KBM-7 (cell line): ENCODE measurements around the gene TADA1.
"Not testable (repeated sequence)": the region's sequence is repeated elsewhere in the genome, so short reads cannot be mapped to it uniquely, and the experiment has no call there.

Experiments
- DNase-seq: peaks from one replicate; pipeline ENCODE4 v3.0.0-alpha.2; 2015
- in situ Hi-C: fragments of 300-500 bp; cut with MboI; formaldehyde crosslinking; loops from 2 replicates; pipeline ENCODE4 v1.14.3; 2020; ENCODE audit warnings: low sequenced_read_pairs, low pct_unique_long_range_greater_than_20kb, mixed read lengths

Gene TADA1

DNA sequence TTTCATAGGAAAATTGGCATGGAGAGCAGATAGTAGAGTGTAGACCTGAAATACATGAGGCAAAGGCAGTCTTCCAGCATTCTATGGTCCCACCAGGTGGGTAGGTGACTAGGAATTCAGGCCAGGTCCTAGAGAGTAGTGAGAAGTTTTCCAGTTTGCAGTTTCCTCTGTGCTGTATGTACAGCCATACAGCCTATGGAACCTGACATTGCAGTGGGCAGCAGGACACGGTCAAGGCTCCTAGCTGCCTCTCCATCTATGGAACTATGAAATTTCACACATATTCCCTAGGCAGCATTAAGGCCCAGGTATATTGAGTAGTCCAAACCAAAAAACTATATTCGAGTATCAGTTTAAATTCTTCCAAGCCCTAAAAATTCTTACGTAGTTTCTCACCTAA is 20.5 kb downstream of the TADA1 start:
- in situ Hi-C loops, result no loop called here
- DNase-seq, result no peak

DNA sequence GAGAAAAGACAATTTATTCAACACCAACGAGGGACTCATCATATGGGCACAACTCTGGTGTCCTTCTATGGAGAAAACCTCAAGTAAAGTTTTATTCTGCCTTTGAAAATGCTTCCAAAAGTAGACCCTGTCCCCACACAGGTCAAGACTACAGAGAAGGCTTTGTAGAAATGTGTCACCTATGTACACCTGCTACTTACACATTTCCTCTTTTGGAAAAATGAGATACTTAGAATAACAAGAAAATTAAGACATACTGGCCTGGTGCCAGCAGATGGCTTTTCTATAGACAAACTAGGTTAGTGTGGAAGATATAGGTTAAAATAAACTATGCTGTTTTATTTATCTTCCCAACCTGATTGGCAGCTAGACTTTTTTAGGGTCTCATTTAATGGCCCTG is 23.1 kb downstream of the TADA1 start:
- DNase-seq, result no peak
- in situ Hi-C loops, result no loop called here

DNA sequence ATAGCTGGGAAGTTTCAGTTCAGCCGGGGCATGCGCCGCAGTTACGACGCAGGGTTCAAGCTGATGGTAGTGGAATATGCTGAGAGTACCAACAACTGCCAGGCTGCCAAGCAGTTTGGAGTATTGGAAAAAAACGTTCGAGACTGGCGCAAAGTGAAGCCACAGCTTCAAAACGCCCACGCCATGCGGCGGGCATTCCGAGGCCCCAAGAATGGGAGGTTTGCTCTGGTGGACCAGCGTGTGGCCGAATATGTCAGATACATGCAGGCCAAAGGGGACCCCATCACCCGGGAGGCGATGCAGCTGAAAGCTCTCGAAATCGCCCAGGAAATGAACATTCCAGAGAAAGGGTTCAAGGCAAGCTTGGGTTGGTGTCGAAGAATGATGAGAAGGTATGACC is 26.9 kb downstream of the TADA1 start:
- in situ Hi-C loops, result no loop called here

DNA sequence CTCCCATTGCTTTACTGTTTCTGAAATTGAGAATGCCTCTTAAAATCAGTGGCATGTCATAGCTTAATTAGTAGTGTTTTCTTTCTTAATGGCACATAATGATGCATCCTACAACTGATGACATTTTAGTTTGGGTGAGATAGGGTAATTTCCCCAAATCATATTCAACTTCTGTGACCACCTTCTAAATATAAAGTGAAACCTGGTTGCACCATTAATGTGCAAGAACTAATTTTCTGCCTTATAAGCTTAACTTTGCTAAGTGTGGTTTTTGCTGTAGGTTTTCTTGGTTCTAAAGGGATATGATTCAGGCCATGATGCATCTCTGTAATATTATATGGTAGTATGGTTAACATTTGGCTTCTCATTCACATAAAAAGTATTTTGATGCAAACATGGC is 27.9 kb downstream of the TADA1 start:
- in situ Hi-C loops, result no loop called here
- no peak for DNase-seq

More for the DNA sequence above, 26.9 kb downstream of the TADA1 start:
- DNase-seq, result no peak

DNA sequence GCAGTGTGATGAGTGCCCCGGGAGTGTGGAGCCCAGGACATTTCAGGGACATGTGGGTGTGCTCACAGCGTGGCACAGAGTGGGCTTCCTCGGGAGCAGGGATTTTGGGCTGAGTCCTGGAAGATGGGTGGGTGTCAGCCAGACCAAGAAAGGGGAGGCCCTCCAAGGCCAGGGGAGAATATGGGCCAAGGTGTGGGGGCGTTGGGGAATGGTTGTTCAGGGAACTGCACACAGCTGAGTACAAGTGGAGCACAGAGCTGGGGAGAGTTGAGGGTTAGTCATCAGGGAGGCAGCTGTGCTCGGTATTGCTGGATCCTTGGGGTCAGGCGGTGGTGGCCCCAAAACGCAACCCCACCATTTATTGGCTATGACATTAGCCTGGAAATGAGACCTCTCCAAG is 31.3 kb downstream of the TADA1 start:
- no peak for DNase-seq
- in situ Hi-C loops, result no loop called here

DNA sequence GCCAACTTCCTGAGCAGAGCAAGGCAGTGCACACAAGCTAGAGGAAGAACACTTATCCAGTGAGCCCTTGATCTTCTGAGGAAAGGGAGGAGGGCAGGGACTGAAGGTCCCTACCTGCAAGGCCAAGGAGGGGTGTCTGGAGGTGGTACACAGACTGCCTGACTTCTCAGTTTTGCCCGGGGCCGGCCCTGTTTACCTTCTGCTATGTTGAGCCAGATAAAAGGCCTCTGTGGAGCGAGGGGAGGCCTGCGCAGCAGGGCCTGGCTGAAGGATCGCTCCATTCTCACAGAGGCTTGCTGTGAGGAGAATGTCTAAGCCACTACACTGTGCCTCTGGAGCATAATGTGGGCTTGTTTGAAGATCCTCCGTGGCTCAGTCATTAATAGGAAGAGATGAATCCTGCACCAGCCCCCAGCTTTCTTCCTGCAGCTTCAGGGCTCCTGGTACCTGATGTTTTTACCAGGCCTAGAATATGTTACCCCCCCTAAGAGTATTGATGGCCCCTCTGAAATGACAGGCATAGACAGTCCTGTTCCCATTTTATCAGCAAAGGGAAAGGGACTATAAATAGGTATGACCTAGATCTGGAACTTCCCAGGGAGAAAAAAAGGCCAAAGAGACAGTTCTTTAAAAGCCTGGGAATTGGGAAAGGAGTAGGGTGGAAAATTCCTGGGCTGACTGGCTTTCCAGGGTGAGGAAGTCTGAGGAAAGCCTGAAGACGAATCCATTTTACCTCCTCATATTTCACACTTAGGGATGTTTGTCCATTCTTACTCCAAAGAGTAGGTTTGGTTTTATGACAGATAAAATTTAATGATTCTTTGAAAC is 32.1 kb downstream of the TADA1 start:
- no peak for DNase-seq
- in situ Hi-C loops, result no loop called here

DNA sequence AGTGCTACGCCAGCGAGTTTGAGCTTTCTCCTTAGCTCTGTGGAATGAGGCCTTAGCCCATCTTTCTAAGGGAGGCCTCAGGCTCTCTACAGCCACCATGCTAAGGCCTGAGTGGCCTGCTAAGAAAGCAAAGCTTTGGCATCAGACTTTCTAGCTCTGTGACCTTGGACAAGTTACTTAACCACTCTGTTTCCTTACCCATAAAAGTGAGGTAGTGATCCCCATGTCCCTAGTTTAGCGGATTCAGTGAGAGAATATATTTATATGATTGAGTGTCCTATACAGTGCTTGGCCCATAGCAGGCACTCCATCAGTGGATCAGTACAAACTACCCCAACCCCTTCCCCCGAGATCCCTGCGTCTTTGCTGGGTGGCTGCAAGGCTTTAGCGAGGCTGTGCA is 32.7 kb downstream of the TADA1 start:
- in situ Hi-C loops, result no loop called here
- DNase-seq, result no peak

DNA sequence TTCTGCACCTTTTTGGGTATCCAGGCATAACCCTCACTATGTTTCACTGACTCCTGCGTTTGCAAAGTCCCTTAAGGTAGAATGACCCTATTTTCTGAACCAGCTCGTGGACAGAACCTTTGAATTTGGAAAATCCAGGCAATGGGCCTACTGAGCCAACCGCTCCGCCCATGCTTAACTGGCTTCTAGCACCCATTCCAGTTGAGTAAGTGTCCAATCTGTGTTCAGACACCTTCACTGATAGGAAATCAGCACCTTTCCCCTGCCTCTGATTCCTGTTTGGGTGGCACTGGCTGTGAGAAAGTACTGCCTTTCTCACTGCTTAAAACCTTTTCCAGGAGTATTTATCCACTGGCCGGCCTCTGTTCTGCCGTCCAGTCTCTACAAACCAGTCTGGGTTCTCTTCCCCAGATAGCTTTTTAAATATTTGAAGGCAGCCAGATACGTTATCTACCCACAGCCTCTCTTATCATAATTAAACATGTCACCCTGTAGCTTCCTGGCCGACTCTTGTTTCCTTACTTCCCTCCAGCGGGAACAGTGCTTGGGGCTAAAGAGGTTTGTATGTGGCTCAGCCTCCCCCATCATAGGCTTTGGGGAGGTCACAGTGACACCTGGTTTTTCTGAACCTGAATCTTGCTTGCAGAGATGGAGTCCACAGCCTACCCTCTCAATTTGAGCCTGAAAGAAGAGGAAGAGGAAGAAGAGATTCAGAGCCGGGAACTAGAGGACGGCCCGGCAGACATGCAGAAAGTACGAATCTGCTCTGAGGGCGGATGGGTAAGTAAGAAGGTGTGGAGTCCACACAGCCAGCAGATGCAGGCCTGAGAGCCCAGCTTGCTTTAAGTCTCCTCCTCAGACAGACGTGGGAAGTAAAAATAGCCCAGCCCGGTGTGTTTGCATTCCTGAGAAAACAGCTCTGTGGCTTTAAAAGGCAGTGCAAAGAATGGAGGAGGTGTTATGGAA is 35.5 kb downstream of the TADA1 start:
- in situ Hi-C loops, result no loop called here
- DNase-seq, result peak; percentile 64

DNA sequence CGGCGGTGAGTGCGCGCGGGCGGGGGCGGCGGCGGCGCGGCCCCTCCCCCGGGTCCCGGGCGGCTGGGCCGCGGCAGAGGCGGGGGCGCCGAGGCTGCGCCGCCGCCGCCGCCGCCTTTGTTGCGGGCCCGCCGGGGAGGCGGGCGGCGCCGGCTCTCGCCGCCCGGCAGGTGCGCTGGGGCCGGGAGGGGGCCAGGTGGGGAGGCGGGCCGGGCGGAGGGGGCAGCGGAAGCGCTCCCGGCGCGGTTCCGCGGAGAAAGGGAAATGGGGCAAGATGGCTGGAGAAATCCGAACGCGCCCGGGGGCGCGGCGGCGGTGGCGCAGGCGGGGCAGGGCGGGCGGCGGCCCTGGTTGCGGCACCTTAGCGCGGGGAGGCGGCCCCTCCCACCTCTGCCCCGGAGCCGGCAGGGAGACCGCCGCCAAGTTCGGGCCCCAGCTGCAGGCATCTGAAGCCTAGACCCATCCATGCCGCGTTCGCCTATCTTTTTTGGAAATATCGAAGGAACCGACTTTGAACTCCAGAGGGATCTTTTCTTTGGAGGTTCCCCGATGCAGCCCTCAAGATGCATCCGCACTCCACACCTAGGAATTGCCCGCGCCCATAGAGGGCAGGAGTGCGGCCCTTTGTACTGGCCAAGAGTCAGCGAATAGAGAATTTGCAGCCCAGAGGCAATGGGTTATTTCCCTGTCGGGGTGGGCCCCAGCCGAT is 36.3 kb downstream of the TADA1 start:
- DNase-seq, result peak; percentile 48
- in situ Hi-C loops, result no loop called here

DNA sequence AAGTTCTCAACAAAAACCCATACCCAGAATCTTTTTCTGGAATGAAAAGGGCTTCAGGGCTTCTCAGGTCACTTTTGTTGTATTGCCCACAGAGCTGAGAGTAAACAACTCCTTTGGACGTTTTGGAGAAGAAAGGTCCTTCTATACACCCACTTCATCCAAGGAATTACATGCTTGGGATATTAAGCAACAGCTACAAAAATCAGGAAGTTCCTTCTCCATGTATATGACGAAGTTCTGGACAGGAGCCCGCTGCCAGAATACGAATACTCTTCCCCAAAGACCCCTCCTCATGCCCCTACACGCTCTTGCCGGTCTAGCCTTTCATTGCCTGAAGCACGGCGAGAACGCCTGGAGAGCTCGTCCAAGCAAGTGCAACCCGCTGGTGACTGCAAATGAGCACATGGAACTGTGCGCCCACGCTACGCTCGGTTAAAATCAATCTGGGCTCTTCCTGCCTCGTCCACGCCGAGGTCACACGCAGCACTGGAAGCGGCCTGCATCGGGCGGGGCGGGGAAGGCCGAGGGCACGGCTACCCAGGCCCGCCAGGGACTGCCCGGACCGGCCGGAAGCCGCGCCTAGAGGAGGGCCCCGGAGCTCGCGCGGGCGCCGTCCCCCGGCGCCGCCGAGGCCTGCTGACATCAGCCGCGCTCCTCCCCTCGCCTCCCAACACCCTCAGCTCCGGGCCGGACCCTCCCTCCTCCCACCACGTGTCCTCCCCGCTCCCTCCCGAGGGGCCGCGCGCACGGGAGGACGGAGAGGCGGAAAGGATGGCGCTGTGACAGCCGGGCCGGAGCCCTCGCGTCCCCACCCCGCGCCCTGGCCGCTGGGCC is 37.1 kb downstream of the TADA1 start, which contains the start of gene POGK:
Gene POGK, plus strand, starts transcription at position 710 of the 834 bp plus-strand sequence. CDS start 1,482 bp downstream, outside the sequence.
- peak; percentile 90 for DNase-seq
- in situ Hi-C loops, result no loop called here

DNA sequence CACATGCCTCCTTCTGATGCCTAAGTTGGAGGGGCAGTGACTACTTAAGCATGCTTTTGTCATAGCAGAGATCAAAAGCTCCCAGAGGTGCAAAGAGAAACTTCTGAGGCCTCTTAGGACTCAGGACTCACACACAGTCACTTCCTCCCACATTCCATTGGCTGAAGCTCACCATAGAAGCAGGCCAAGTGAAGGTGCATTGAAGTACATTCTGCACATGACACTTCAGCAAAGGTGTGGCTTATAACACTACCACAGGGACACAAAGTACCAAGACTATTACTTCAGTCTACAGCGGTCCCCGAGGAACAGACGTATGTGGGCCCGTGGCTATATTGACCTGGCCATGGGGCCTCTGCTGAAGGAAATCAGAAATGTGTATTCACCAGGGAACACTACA is 39.3 kb downstream of the TADA1 start:
- DNase-seq, result no peak
- in situ Hi-C loops, result no loop called here

DNA sequence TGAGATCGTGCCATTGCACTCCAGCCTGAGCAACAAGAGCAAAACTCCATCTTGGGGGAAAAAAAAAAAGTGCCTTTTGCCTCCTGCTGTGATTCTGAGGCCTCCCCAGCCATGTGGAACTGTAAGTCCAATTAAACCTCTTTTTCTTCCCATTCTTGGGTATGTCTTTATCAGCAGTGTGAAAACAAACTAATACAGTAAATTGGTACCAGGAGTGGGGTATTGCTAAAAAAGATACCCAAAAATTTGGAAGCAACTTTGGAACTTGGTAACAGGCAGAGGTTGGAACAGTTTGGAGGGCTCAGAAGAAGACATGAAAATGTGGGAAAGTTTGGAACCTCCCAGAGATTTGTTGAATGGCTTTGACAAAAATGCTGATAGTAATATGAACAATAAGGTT is 46.3 kb downstream of the TADA1 start:
- DNase-seq, in situ Hi-C loops: not testable (repeated sequence)

DNA sequence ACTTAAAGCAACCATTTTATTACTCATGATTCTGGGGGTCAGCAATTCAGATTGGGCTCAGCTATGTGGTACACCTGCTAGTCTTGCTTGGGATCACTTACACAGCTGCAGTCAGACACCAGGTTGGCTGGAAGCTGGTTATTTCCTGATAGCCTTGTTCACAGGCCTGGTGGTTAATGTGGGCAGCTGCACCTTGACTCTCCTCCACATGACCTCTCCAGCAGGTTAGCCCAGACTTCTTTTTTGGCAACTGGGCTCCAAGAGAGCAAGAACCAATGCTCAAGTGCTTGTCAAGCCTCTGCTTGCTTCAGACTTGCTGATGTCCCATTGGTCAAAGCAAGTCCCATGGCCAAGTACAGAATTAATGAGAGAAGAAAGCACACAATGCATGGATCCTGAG is 48.6 kb downstream of the TADA1 start:
- in situ Hi-C loops, result no loop called here
- no peak for DNase-seq

DNA sequence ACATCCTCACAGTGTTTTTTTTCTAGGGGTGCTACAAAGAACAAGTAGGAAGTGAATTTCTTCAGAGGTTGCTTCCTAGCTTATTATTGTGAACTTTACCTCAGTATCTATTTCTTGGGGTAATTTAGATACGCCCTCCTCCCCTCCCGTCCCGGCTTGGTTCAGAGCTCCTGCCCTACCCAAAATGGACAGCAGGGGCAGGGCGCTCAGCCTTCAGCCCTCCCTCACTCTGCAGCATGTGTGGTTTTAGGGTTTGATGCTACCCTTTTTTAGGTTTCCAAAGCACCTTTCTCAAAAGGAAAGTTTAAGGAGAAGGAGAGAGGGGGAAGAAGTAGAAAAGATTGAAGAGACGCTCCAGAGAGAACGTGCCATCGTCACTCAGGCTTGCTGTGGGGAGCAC is 53.7 kb downstream of the TADA1 start:
- in situ Hi-C loops, result no loop called here
- DNase-seq, result peak; percentile 12

DNA sequence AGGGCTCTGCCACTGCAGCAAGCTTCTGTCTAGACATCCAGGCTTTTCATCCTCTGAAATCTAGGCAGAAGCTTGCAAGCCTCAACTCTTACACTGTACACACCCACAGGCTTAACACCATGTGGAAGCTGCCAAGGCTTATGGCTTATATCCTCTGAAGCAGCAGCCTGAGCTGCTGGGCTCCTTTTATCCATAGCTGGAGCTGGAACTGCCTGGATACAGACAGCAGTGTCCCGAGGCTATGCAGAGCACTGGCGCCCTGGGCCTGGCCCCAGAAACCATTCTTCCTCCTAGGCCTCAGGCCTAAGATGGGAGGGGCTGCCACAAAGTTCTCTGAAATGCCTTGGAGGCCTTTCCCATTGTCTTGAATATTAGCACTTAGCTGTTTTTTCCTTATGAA is 56.1 kb downstream of the TADA1 start:
- in situ Hi-C loops, result no loop called here

DNA sequence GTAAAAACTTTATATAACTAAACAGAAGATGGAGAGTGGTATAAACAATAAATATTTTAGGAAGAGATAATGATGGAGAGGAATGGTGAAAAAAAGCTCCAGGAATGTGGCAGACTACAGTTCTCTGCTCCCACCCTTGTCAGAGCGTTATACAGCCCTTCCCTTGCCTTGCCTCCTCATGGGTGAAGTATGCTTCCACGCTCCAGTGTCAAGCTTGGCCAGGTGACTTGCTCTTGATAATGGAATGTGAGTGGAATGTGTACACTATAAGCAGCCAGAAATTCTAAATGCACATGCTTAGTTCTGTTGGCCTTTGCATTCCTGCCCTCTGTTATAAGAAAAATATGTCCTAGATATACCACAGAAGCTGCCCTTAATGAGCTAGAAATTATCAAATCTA is 61.5 kb downstream of the TADA1 start:
- in situ Hi-C loops, result no loop called here
- no peak for DNase-seq

More for the DNA sequence above, 56.1 kb downstream of the TADA1 start:
- no peak for DNase-seq

DNA sequence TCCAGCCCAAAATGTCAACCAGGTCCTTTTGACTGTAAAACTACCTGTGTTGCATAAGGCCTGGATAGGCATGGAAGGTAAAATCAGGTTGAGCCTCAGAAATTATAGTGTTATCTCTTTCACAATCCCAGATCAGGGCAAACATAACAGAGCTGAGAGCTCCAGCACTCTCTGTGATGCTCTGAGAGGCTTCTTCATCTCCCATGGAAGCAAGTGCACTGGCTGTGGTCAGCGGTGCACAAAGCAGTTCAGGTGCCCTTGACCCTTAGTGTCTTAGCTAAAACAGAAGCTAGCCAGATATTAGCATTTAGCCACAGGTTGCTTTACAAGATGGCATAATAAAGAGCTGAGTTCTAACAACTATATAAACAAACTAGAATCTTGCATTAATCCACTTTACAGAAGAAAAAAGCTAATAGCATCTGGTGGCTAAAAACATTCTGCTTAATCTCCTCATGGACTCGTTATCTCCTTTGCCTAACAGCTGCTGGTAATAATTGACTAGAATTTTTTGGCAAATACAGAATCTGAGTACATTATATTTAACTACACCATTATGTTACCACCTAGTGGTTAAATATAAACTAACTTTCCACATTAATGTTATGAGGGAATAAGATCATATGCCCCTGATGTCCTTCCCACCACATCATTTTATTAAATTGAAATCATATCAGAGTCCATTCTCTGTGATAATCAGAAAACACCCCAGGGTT is 62.4 kb downstream of the TADA1 start:
- no peak for DNase-seq
- in situ Hi-C loops, result no loop called here

DNA sequence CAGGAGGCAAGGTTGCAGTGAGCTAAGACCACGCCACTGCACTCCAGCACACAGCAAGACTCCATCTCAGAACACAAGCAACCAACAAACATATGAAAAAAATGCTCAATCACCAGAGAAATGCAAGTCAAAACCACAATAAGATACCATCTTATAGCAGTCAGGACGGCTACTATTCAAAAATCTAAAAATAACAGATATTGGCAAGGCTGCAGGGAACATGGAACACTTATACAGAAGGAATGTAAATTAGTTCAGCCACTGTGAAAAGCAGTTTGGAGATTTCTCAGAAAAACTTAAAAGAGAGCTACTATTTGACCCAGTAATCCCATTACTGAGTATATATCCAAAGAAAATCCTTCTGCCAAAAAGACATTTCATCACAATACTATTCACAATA is 64.4 kb downstream of the TADA1 start:
- in situ Hi-C loops, result no loop called here
- DNase-seq, result no peak
